Activated CD4-positive, alpha-beta T cell treated with anti-CD3 and anti-CD28 coated beads, Interleukin-2, amount 10 ng/mL, durations not matched to agents 7 days and 5 days (primary cell): ENCODE measurements around the gene TMEFF1. TPM values are rescaled to one million over a fixed set of nuclear protein-coding genes. Genes with fewer than 3 reads are reported as not detected.
"Not testable (repeated sequence)": the region's sequence is repeated elsewhere in the genome, so short reads cannot be mapped to it uniquely, and the experiment has no call there.

Experiments
- CTCF ChIA-PET: fragments of 350-600 bp; sonication (Branson Sonifier 250); formaldehyde crosslinking; loops from one replicate; lab custom pipeline; 2021; ENCODE audit warnings: antibody characterized with exemption; lab: Charles Lee
- POLR2A ChIA-PET: fragments of 350-600 bp; sonication (Branson Sonifier 250); formaldehyde crosslinking; loops from one replicate; lab custom pipeline; 2021; ENCODE audit warnings: antibody characterized with exemption; lab: Charles Lee
- DNase-seq: peaks from one replicate; pipeline ENCODE4 v3.0.0-alpha.2; 2020
- H3K27ac Mint-ChIP-seq: one replicate; pipeline ENCODE4 v1.8.0; 2021; ENCODE audit warnings: mild to moderate bottlenecking, moderate library complexity, mixed read lengths
- H3K27me3 Mint-ChIP-seq: one replicate; pipeline ENCODE4 v1.8.0; 2021; ENCODE audit warnings: mixed read lengths
- H3K36me3 Mint-ChIP-seq: one replicate; pipeline ENCODE4 v1.8.0; 2021; ENCODE audit warnings: low read depth, mixed read lengths
- H3K4me1 Mint-ChIP-seq: one replicate; pipeline ENCODE4 v1.8.0; 2021; ENCODE audit warnings: mixed read lengths
- H3K4me3 Mint-ChIP-seq: one replicate; pipeline ENCODE4 v1.8.0; 2021; ENCODE audit warnings: mild to moderate bottlenecking, moderate library complexity, mixed read lengths
- H3K9me3 Mint-ChIP-seq: one replicate; pipeline ENCODE4 v1.8.0; 2021; ENCODE audit warnings: mixed read lengths
- total RNA-seq, 2 experiments: library from RNA; stranded (reverse); gene quantifications; one replicate each; pipeline ENCODE4 v1.2.3, GENCODE V29; 2021

The TMEFF1 gene
- total RNA-seq, 2 experiments from 2014 or later: not detected

- DNase-seq: peak; percentile 73
- POLR2A ChIA-PET: interaction anchor here (0.6 kb wide), 1 partner anchor 82 kb away, joined by 3 read pairs; no protein-coding TSS in a partner anchor
- CTCF ChIA-PET: interaction anchor here (0.6 to 1.2 kb wide), 4 partner anchors 15 to 1179 kb away, joined by 3 to 4 read pairs (median 4); no protein-coding TSS in a partner anchor
- Mint-ChIP-seq H3K4me1 (no peaks in the 10 kb centered on the region), H3K4me3 (no peak overlapping the region), H3K27ac (no peak overlapping the region), H3K36me3 (no peaks in the 10 kb centered on the region), H3K9me3 (no peaks in the 10 kb centered on the region), H3K27me3 (no peaks in the 10 kb centered on the region)
Observed at GRCh38 chr9:100437860-100438805, 34.8 kb upstream of the TMEFF1 start.

- Mint-ChIP-seq H3K36me3 (no peaks in the 10 kb centered on the region), H3K27me3 (no peaks in the 10 kb centered on the region), H3K4me3 (no peak overlapping the region), H3K4me1 (no peaks in the 10 kb centered on the region), H3K27ac (no peak overlapping the region), H3K9me3 (no peaks in the 10 kb centered on the region)
- DNase-seq: no peak
- POLR2A ChIA-PET: no interaction called here
- CTCF ChIA-PET: interaction anchor here (1.0 to 1.1 kb wide), 3 partner anchors 10 to 647 kb away, joined by 3 to 5 read pairs (median 3); no protein-coding TSS in a partner anchor
Observed at GRCh38 chr9:100440071-100440470, 32.9 kb upstream of the TMEFF1 start.

DNA sequence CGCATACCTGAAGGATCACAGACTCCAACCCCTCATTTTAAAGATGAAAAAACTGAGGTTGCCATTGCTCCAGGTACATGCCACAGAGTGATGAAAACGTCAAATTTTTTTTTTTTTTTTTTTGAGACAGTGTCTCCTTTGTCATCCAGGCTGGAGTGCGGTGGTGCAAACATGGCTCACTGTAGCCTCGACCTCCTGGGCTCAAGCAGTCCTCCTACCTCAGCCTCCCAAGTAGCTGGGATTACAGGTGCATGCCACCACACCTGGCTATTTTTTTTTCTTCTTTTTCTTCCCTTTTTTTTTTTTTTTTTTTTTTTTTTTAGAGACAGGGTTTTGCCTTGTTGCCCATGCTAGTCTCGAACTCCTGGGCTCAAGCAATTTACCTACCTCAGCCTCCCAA is 32.5 kb upstream of the TMEFF1 start:
- POLR2A ChIA-PET, H3K4me1 Mint-ChIP-seq, DNase-seq, H3K27me3 Mint-ChIP-seq, H3K27ac Mint-ChIP-seq, H3K4me3 Mint-ChIP-seq, H3K36me3 Mint-ChIP-seq, H3K9me3 Mint-ChIP-seq: not testable (repeated sequence)
- CTCF ChIA-PET: interaction anchor here (0.8 to 1.1 kb wide), 3 partner anchors 9 to 647 kb away, joined by 3 to 5 read pairs (median 3); no protein-coding TSS in a partner anchor

- Mint-ChIP-seq H3K4me3 (no peak overlapping the region), H3K27me3 (no peaks in the 10 kb centered on the region), H3K9me3 (no peaks in the 10 kb centered on the region), H3K4me1 (no peaks in the 10 kb centered on the region), H3K27ac (no peak overlapping the region), H3K36me3 (no peaks in the 10 kb centered on the region)
- POLR2A ChIA-PET: interaction anchor here (1.1 kb wide), 1 partner anchor 10 kb away, joined by 4 read pairs; no protein-coding TSS in a partner anchor
- CTCF ChIA-PET: interaction anchor here (1.0 kb wide), 1 partner anchor 16 kb away, joined by 3 read pairs; no protein-coding TSS in a partner anchor
- no peak for DNase-seq
Observed at GRCh38 chr9:100441911-100442361, 31.0 kb upstream of the TMEFF1 start.

- DNase-seq: no peak
- ChIA-PET POLR2A (no interaction called here), CTCF (no interaction called here)
- Mint-ChIP-seq H3K36me3 (no peaks in the 10 kb centered on the region), H3K4me3 (no peak overlapping the region), H3K27me3 (no peaks in the 10 kb centered on the region), H3K4me1 (no peaks in the 10 kb centered on the region), H3K27ac (no peak overlapping the region), H3K9me3 (no peaks in the 10 kb centered on the region)
Observed at GRCh38 chr9:100443781-100444768, 28.9 kb upstream of the TMEFF1 start.

- POLR2A ChIA-PET: no interaction called here
- DNase-seq: no peak
- no peaks in the 10 kb centered on the region for H3K36me3 Mint-ChIP-seq
- H3K27me3 Mint-ChIP-seq: no peaks in the 10 kb centered on the region
- CTCF ChIA-PET: no interaction called here
- no peaks in the 10 kb centered on the region for H3K4me1 Mint-ChIP-seq
- no peak overlapping the region for H3K4me3 Mint-ChIP-seq
- no peaks in the 10 kb centered on the region for H3K9me3 Mint-ChIP-seq
- no peak overlapping the region for H3K27ac Mint-ChIP-seq
Observed at GRCh38 chr9:100445161-100445902, 27.6 kb upstream of the TMEFF1 start.

DNA sequence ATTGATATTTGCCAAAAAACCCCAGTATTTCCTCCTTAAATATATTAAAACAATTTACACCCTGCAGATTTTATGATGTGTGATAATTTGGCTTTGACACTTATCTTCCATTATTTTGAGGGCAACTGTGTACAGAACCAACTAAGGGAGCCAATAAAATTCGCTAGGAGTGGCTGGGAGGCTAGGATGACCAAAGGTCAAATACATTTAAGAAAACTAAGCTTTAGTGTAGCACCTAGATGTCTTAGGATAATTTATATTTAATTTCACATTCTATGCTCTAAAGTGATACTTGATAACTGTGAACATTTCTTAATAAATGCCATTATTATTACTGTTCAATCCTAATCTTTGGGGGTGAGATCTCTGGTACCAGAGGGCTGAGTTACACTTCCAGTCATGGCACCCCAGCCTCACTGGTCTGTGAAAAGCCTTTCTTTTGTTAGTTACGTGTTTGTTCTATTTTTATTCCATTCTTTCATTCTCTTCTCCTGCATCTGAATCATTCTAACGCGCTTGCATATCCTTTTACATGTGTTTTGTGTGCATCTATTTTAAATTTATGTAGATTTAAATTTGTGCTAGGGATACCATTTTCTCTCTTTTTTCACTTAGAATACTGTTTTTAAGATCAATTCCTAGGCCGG is 26.9 kb upstream of the TMEFF1 start:
- H3K4me3 Mint-ChIP-seq: no peak overlapping the region
- no peak overlapping the region for H3K27ac Mint-ChIP-seq
- no peak for DNase-seq
- no peaks in the 10 kb centered on the region for H3K9me3 Mint-ChIP-seq
- peaks cover 2% of the 10 kb centered on the region for H3K36me3 Mint-ChIP-seq
- POLR2A ChIA-PET: no interaction called here
- H3K27me3 Mint-ChIP-seq: no peaks in the 10 kb centered on the region
- CTCF ChIA-PET: no interaction called here
- no peaks in the 10 kb centered on the region for H3K4me1 Mint-ChIP-seq

DNA sequence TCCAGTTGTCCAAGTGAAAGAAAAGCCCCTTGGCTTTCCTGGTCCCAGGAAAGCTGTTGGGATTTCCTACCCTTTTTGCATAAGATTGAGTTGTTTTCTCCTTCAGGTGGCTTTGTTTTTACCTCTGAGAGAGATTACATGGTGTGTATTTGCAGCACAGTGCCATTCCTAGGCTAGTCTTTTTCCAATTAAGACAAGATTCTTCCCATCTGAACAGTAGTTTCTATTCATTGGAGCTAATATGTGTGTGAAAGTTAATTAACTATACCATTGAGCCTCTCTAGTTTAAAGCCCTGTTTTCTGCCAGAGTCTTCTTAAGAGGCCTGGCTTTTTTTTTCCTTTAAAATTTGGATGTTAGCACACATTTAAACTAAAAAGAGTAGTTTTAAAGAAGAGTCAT is 25.9 kb upstream of the TMEFF1 start:
- Mint-ChIP-seq H3K9me3 (no peaks in the 10 kb centered on the region), H3K27me3 (no peaks in the 10 kb centered on the region), H3K4me1 (no peaks in the 10 kb centered on the region), H3K27ac (no peak overlapping the region), H3K4me3 (no peak overlapping the region), H3K36me3 (peaks cover 6% of the 10 kb centered on the region)
- ChIA-PET CTCF (no interaction called here), POLR2A (no interaction called here)
- DNase-seq: no peak

DNA sequence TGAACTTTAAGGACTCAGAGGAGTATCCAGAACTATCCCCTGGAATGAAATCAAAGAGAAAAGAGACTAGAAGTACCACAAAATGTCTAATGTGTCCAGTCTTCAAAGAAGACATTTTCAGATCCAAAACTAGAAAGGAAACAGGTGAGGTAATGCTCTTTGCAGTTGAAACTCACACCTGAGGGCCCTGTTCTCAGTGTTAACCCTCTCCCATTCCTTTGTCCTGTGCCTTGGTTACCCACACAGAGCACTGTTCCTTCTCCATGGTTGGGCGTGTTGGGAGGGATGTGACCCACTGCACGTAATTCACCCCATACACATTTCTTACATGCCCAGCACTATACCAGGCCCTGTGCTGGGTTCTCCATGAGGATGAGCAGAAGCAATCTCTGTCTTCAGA is 24.7 kb upstream of the TMEFF1 start:
- POLR2A ChIA-PET: no interaction called here
- no peaks in the 10 kb centered on the region for H3K9me3 Mint-ChIP-seq
- H3K4me3 Mint-ChIP-seq: no peak overlapping the region
- H3K27me3 Mint-ChIP-seq: no peaks in the 10 kb centered on the region
- peaks cover 6% of the 10 kb centered on the region for H3K36me3 Mint-ChIP-seq
- no peak for DNase-seq
- H3K27ac Mint-ChIP-seq: no peak overlapping the region
- no peaks in the 10 kb centered on the region for H3K4me1 Mint-ChIP-seq
- CTCF ChIA-PET: interaction anchor here (0.6 kb wide), 1 partner anchor 11 kb away, joined by 3 read pairs; no protein-coding TSS in a partner anchor

- no peaks in the 10 kb centered on the region for H3K27me3 Mint-ChIP-seq
- ChIA-PET CTCF (interaction anchor here (0.5 to 0.8 kb wide), 2 partner anchors 9 to 23 kb away, joined by 3 read pairs; no protein-coding TSS in a partner anchor), POLR2A (no interaction called here)
Observed at GRCh38 chr9:100449420-100449819, 23.5 kb upstream of the TMEFF1 start.

DNA sequence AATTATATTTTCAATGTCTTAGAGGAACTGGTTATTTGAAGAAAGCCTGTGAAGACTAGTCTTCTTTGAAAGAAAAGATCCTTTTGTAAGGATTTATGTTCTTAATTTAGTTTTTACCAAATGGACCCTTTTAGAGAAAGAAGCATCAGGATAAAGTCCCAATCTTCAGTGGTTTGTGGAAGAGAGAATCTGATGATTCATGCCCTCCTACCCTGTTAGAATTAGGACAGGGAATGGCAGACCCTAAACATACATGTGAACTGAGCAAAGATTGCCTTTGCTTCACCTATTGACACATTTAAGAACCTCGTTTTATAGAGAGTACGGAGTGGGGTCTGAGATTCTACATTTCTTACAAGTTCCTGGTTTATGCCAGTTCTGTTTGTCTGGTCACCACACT is 20.1 kb upstream of the TMEFF1 start:
- Mint-ChIP-seq H3K27ac (no peak overlapping the region), H3K4me1 (no peaks in the 10 kb centered on the region), H3K9me3 (no peaks in the 10 kb centered on the region), H3K36me3 (peaks cover 7% of the 10 kb centered on the region), H3K4me3 (no peak overlapping the region), H3K27me3 (no peaks in the 10 kb centered on the region)
- no peak for DNase-seq
- ChIA-PET CTCF (interaction anchor here (1.0 kb wide), 1 partner anchor 13 kb away, joined by 3 read pairs; no protein-coding TSS in a partner anchor), POLR2A (no interaction called here)

More at GRCh38 chr9:100449420-100449819, 23.5 kb upstream of the TMEFF1 start:
- H3K4me1 Mint-ChIP-seq: no peaks in the 10 kb centered on the region
- no peak for DNase-seq
- no peak overlapping the region for H3K27ac Mint-ChIP-seq
- H3K9me3 Mint-ChIP-seq: no peaks in the 10 kb centered on the region
- H3K36me3 Mint-ChIP-seq: peaks cover 7% of the 10 kb centered on the region
- H3K4me3 Mint-ChIP-seq: no peak overlapping the region
